Measurements from ENCODE around the gene FLOT1.

The FLOT1 gene

GRCh38 chr6:30687659-30688431 is 54.6 kb downstream of the FLOT1 start:
- no peak for DNase-seq
- H3K27ac ChIP-seq (ENCODE audit: insufficient read depth, low read length, poor library complexity, severe bottlenecking): peak overlapping the region; percentile 96
- H3K27me3 ChIP-seq (replicated peaks; ENCODE audit: control insufficient read depth, insufficient read depth, low read length, poor library complexity, severe bottlenecking): no peaks in the 10 kb centered on the region
- H3K9me3 ChIP-seq (ENCODE audit: control insufficient read depth, low read length): no peaks in the 10 kb centered on the region
- peak overlapping the region; percentile 99 for H3K4me3 ChIP-seq (ENCODE audit: insufficient read depth, low read depth, low read length, poor library complexity, severe bottlenecking)
- H3K4me1 ChIP-seq (ENCODE audit: control insufficient read depth, insufficient read depth, low read length, poor library complexity, severe bottlenecking): peaks cover 39% of the 10 kb centered on the region
- no peaks in the 10 kb centered on the region for H3K36me3 ChIP-seq (ENCODE audit: control insufficient read depth, insufficient read depth, low read length)

- Histone ChIP-seq H3K27ac (ENCODE audit: insufficient read depth, low read length, poor library complexity, severe bottlenecking) (peak overlapping the region; percentile 96), H3K4me3 (ENCODE audit: insufficient read depth, low read depth, low read length, poor library complexity, severe bottlenecking) (peak overlapping the region; percentile 99), H3K4me1 (ENCODE audit: control insufficient read depth, insufficient read depth, low read length, poor library complexity, severe bottlenecking) (peaks cover 39% of the 10 kb centered on the region), H3K36me3 (ENCODE audit: control insufficient read depth, insufficient read depth, low read length) (no peaks in the 10 kb centered on the region), H3K9me3 (ENCODE audit: control insufficient read depth, low read length) (no peaks in the 10 kb centered on the region), H3K27me3 (replicated peaks; ENCODE audit: control insufficient read depth, insufficient read depth, low read length, poor library complexity, severe bottlenecking) (no peaks in the 10 kb centered on the region)
- DNase-seq: peak; percentile 65 to 79 (median 70)
Observed at GRCh38 chr6:30686908-30687658, 55.4 kb downstream of the FLOT1 start.

GRCh38 chr6:30686009-30686907 is 56.2 kb downstream of the FLOT1 start, which contains the start of gene PPP1R18:
PPP1R18 (minus strand) TSS chr6:30686645; CDS start chr6:30686018, 627 bp downstream.
- Histone ChIP-seq H3K4me1 (ENCODE audit: control insufficient read depth, insufficient read depth, low read length, poor library complexity, severe bottlenecking) (peaks cover 41% of the 10 kb centered on the region), H3K9me3 (ENCODE audit: control insufficient read depth, low read length) (no peaks in the 10 kb centered on the region), H3K27ac (ENCODE audit: insufficient read depth, low read length, poor library complexity, severe bottlenecking) (peak within 1 kb of the TSS; percentile 96), H3K4me3 (ENCODE audit: insufficient read depth, low read depth, low read length, poor library complexity, severe bottlenecking) (peak within 1 kb of the TSS; percentile 99), H3K27me3 (replicated peaks; ENCODE audit: control insufficient read depth, insufficient read depth, low read length, poor library complexity, severe bottlenecking) (no peaks in the 10 kb centered on the region), H3K36me3 (ENCODE audit: control insufficient read depth, insufficient read depth, low read length) (no peaks in the 10 kb centered on the region)
- DNase-seq: peak; percentile 68 to 75 (median 72)

- Histone ChIP-seq H3K27me3 (replicated peaks; ENCODE audit: control insufficient read depth, insufficient read depth, low read length, poor library complexity, severe bottlenecking) (no peaks in the 10 kb centered on the region), H3K27ac (ENCODE audit: insufficient read depth, low read length, poor library complexity, severe bottlenecking) (peak overlapping the region; percentile 96), H3K36me3 (ENCODE audit: control insufficient read depth, insufficient read depth, low read length) (no peaks in the 10 kb centered on the region), H3K4me1 (ENCODE audit: control insufficient read depth, insufficient read depth, low read length, poor library complexity, severe bottlenecking) (peaks cover 41% of the 10 kb centered on the region), H3K4me3 (ENCODE audit: insufficient read depth, low read depth, low read length, poor library complexity, severe bottlenecking) (peak overlapping the region; percentile 99), H3K9me3 (ENCODE audit: control insufficient read depth, low read length) (no peaks in the 10 kb centered on the region)
- no peak for DNase-seq
Observed at GRCh38 chr6:30685157-30686008, 57.1 kb downstream of the FLOT1 start.

- H3K4me1 ChIP-seq (ENCODE audit: control insufficient read depth, insufficient read depth, low read length, poor library complexity, severe bottlenecking): peaks cover 41% of the 10 kb centered on the region
- H3K27me3 ChIP-seq (replicated peaks; ENCODE audit: control insufficient read depth, insufficient read depth, low read length, poor library complexity, severe bottlenecking): no peaks in the 10 kb centered on the region
- no peaks in the 10 kb centered on the region for H3K9me3 ChIP-seq (ENCODE audit: control insufficient read depth, low read length)
- H3K4me3 ChIP-seq (ENCODE audit: insufficient read depth, low read depth, low read length, poor library complexity, severe bottlenecking): peak overlapping the region; percentile 99
- DNase-seq: peak; percentile 28 to 44 (median 31)
- no peaks in the 10 kb centered on the region for H3K36me3 ChIP-seq (ENCODE audit: control insufficient read depth, insufficient read depth, low read length)
- H3K27ac ChIP-seq (ENCODE audit: insufficient read depth, low read length, poor library complexity, severe bottlenecking): peak overlapping the region; percentile 96
Observed at GRCh38 chr6:30684386-30685156, 57.9 kb downstream of the FLOT1 start.

GRCh38 chr6:30683980-30684338 is 58.5 kb downstream of the FLOT1 start:
- H3K27me3 ChIP-seq (replicated peaks; ENCODE audit: control insufficient read depth, insufficient read depth, low read length, poor library complexity, severe bottlenecking): no peaks in the 10 kb centered on the region
- peak overlapping the region; percentile 99 for H3K4me3 ChIP-seq (ENCODE audit: insufficient read depth, low read depth, low read length, poor library complexity, severe bottlenecking)
- no peak for DNase-seq
- no peaks in the 10 kb centered on the region for H3K9me3 ChIP-seq (ENCODE audit: control insufficient read depth, low read length)
- H3K4me1 ChIP-seq (ENCODE audit: control insufficient read depth, insufficient read depth, low read length, poor library complexity, severe bottlenecking): peaks cover 41% of the 10 kb centered on the region
- H3K36me3 ChIP-seq (ENCODE audit: control insufficient read depth, insufficient read depth, low read length): no peaks in the 10 kb centered on the region
- H3K27ac ChIP-seq (ENCODE audit: insufficient read depth, low read length, poor library complexity, severe bottlenecking): peak overlapping the region; percentile 96

GRCh38 chr6:30683183-30683979 is 59.1 kb downstream of the FLOT1 start:
- peak overlapping the region; percentile 96 for H3K27ac ChIP-seq (ENCODE audit: insufficient read depth, low read length, poor library complexity, severe bottlenecking)
- peaks cover 5% of the 10 kb centered on the region for H3K36me3 ChIP-seq (ENCODE audit: control insufficient read depth, insufficient read depth, low read length)
- H3K27me3 ChIP-seq (replicated peaks; ENCODE audit: control insufficient read depth, insufficient read depth, low read length, poor library complexity, severe bottlenecking): no peaks in the 10 kb centered on the region
- peak overlapping the region; percentile 99 for H3K4me3 ChIP-seq (ENCODE audit: insufficient read depth, low read depth, low read length, poor library complexity, severe bottlenecking)
- no peaks in the 10 kb centered on the region for H3K9me3 ChIP-seq (ENCODE audit: control insufficient read depth, low read length)
- peaks cover 36% of the 10 kb centered on the region for H3K4me1 ChIP-seq (ENCODE audit: control insufficient read depth, insufficient read depth, low read length, poor library complexity, severe bottlenecking)
- no peak for DNase-seq
